Brain pericyte (primary cell): ENCODE results near the gene APMAP.

Experiments used
- DNase-seq: peaks from one replicate; pipeline ENCODE4 v3.0.0-alpha.2; 2012; ENCODE audit warnings: low read depth, low spot score

The APMAP gene

GRCh38 chr20:24987873-24988835, 4.4 kb downstream of the APMAP start:
- DNase-seq, result no peak

DNA sequence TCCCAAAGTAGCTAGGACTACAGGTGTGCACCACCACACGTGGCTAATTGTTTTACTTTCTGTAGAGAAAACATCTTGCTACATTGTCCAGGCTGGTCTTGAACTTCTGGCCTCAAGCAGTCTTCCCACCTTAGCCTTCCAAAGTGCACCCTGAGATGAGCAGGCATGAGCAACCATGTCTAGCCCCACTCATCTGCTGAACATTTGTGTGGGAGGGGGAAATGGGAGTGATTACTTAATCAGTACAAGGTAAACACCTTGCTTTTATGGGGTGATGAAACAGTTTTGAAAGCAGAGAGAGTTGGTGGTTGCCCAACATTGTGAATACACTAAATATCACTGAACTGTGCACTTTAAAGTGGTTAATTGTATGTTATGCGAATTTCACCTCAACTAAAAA, 5.3 kb downstream of the APMAP start:
- no peak for DNase-seq

DNA sequence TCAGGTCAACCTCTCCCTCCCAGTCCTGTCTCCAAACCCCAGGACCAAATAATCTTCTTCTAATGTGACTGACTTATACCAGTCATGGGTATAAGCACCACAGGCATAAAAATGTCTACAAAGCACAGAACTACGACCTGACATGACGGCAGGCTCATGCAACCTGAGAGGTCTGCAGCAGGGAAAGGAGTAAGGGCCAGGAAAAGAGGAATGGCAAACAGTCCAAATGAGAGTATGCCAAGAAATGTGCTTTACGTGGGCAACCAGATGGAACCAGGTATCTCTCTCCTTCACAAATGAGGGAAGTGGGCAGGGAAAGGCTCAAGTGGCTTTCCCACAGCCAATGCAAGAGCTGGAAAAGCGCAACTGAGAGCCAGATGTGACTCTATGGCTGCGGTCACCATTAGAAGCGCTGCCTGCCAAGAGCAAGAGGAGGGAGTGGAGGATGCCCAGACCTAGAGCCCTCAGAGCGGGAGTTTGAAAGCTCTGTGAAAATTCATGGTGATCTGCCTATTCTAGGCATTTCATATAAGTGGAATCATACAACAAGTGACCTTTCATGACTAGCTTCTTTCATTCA, 6.0 kb downstream of the APMAP start:
- DNase-seq, result no peak

DNA sequence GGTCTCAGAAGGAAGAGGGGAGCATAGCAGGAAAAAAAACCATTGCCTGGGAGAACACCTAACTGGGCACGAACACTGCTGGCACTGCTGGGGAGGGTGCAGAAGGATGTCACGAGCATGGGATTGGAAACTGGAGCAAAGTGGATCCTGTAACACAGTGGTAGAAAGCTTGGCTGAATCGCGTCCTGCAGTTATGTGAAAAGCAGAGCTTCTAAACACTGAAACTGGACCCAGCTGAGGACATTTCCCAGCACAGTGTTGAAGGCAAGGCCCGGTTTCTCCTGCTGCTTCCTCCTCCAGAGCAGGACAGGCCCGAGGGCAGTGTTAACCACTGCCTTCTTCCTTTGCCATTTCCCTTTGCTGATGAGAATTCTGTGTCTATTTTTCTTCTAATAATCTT, 6.7 kb downstream of the APMAP start:
- DNase-seq, result no peak

DNA sequence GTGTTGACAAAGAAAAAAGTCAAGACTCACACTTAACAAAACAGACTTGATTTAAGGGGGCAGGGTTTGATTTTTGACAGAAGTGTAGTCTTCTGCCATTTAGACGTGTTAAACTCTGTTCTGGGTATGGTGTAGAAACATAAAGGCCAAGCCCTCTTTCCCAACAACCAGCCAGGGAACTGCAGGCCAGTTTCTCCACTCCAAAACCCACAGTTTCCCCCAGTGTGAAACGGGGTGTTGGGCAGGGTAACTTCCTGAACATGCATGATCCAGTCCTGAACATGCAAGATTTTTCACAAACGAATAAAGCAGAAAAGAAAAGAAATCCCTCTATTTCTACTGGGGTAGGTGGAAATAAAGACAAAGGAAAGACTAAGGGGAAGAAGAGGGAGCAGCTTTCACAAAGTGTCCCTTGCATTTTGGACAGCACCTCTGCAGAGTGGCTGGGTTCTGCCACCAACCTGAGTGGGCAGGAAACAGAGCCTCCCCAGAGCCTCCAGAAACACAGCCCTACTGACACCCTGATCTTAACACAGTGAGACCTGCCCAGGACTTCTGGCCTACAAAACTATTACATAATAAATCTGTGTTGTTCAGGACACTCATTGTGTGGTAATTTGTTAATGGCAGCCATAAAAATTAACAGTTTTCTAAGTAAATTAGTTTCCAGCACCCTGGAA, 7.5 kb downstream of the APMAP start:
- DNase-seq, result no peak

GRCh38 chr20:24983896-24984295, 8.7 kb downstream of the APMAP start:
- DNase-seq, result no peak

- no peak for DNase-seq
These were observed 10.8 kb downstream of the APMAP start for GRCh38 chr20:24981790-24982189.

DNA sequence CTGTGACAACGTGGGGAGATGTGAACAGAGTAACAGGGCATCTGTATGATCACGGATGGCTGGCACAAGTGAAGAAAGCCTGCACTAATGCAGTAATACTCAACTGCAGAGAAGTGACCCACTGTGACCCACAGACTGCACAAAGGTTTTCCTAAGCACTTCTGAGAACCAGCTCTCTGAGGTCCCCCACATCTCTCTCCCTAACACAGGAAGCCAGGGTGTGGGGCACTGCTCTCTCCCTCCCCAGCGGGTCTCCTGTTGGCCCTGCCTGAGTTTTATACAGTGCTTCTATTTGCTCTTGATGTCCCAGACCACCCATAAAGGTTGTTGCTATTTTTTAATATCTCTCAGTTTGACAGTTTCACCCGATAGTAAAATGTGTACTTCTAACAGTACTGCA, 11.3 kb downstream of the APMAP start:
- DNase-seq, result no peak

GRCh38 chr20:24980291-24981053, 12.1 kb downstream of the APMAP start:
- DNase-seq, result no peak

DNA sequence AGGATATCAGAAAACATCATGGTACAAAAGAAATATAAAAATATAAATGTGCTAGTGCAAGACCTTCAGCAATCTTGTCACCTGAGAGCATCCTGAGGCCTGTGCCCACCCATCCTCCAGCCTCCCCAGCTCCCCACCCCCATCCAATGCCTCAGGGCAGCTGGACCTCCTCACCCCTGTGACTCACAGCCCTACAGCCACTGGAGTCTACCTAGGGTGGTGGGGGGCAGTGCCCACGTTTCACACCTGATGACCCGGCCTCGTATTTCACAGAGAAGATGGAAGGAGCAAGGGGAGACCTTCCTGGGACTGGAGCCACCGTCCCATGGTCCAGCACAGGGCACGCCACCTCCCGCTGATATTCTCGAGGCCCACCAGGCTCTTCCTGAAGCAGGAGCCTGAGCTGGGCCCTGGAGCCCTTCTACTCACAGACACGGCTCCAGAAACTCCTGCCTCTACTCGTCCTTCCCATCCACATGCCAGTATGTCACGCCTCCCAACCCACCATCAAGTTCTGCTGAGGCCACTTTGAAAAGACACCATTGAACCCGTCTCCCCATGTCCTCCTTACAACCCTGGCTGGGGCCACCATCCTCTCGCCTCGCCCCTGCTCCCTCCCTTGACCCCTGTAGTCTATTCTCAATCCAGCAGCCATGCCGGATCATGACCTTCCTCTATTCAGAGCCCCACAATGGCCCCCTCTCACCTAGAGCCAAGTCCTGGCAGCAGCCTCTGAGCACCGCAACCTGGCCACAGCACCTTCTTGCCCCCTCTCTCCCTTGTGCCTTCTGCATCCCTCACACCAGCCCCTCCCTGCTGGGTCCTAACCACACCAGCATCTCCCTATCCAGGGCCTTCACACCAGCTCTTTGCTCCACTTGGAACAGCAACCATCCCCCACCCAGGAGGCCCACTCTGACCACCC, 13.3 kb downstream of the APMAP start:
- no peak for DNase-seq

- DNase-seq, result no peak
These were observed 14.0 kb downstream of the APMAP start for GRCh38 chr20:24978513-24978912.

- DNase-seq, result no peak
These were observed 14.8 kb downstream of the APMAP start for GRCh38 chr20:24977797-24978196.

DNA sequence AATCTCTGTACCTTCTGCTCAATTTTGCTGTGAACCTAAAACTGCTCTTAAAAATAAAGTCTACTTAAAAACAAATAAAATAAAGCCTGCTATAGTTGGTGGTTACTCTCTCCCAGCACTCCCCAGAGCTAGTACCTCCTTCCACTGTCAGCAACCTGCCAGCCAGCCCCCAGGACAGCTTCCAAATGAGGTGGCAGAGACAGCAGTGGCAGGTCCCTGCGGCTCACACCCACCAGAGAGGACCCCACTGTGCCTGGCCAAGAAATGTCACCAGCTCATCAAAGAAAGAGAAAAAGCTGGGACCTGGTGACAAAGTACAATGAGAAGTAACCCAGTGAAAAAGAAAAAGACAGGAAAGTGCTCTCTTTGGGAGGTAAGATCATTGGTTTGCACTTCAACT, 15.2 kb downstream of the APMAP start:
- no peak for DNase-seq

- no peak for DNase-seq
These were observed 20.2 kb downstream of the APMAP start for GRCh38 chr20:24972341-24972740.

GRCh38 chr20:24971376-24972101, 21.0 kb downstream of the APMAP start:
- no peak for DNase-seq

GRCh38 chr20:24970754-24971153, 21.8 kb downstream of the APMAP start:
- no peak for DNase-seq

DNA sequence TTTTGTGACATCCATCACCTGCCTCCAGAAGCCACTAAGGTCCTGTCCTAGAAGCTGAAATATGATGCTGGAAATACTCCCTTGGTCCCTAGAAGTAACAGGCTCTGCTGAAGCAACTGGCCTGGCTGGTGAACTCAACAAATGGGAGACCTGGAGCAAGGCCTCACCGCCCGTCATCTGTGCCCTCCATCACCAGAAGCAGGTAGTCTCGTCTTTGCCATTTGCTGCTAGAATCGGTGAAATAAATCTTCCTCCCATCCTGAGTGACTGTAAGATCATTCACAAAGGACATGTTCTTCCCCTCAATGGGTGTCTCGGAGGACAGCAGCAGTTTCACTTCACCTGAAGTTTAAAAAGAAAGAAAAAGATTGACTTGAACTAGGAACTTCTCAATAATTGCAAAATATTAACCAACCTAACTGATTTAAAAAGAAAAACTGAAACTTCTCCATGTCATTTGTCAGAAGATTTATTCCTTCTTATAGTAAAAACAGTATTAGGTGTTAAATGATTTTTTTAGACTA, 22.5 kb downstream of the APMAP start:
- no peak for DNase-seq

- DNase-seq, result no peak
These were observed 23.1 kb downstream of the APMAP start for GRCh38 chr20:24969186-24970029.

DNA sequence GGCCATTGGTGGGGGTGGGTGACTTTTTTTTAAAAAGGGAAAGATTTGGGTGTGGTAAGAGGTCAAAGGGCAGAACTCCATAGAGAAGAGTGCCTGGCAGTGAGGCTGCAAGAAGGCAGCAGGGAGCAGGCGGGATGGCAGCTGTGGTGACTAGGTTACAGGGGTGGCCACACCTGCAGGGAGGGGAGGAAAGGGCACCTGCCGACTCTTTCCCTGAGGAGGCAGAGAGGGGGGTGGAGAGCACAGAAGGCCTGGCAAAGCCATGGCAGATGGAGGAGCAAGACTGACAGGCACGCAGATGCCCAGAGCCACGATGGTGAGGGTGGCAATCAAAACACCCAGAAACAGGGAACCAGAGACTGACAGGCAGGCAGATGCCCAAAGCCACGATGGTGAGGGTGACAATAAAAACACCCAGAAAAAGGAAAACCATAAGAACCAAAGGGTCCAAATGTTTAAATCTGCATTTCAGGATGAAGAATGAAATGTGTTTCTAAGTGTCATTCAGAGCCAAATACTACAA, 24.2 kb downstream of the APMAP start:
- no peak for DNase-seq
